GM12878 (cell line): ENCODE results near the gene WNT9A. TPM values are rescaled to one million over a fixed set of nuclear protein-coding genes. Genes with fewer than 3 reads are reported as not detected.
"Not testable (repeated sequence)": the region's sequence is repeated elsewhere in the genome, so short reads cannot be mapped to it uniquely, and the experiment has no call there.

Experiments
- ATAC-seq: fragments of 200-7000 bp; cut with Tn5 transposase; 3 replicates; pipeline ENCODE4 v1.9.1; 2020; ENCODE audit warnings: mild to moderate bottlenecking, moderate library complexity
- BruUV-seq: library from RNA; stranded (reverse); fragments of 400-500 nt; replicated peaks from 2 replicates; lab custom pipeline; 2021; lab: Mats Ljungman, UMichigan
- CTCF ChIA-PET: fragments of 300-600 bp; sonication (Branson Sonifier 250); formaldehyde crosslinking; extraction: SDS; loops from one replicate; lab custom pipeline; 2021; ENCODE audit warnings: inconsistent platforms; lab: Yijun Ruan, JAX
- POLR2A ChIA-PET: fragments of 350-600 bp; formaldehyde crosslinking; extraction: SDS; loops from one replicate; lab custom pipeline; 2021; ENCODE audit warnings: inconsistent platforms; lab: Charles Lee
- RAD21 ChIA-PET: fragments of 300-600 bp; sonication (Branson Sonifier 250); formaldehyde crosslinking; loops from one replicate; lab custom pipeline; 2023; ENCODE audit warnings: antibody characterized with exemption; ENCODE audit not compliant: unreplicated experiment; lab: Charles Lee
- SMC1A ChIA-PET: fragments of 300-600 bp; sonication (Branson Sonifier 250); formaldehyde crosslinking; loops from one replicate; lab custom pipeline; 2023; ENCODE audit not compliant: unreplicated experiment, uncharacterized antibody; lab: Charles Lee
- DNase-seq: peaks from one replicate; pipeline ENCODE4 v3.0.0-alpha.2; 2011; ENCODE audit warnings: low read depth, low spot score
- FAIRE-seq: peaks from 3 replicates; lab custom pipeline; 2011; peaks lifted over from hg19 to GRCh38; lab: Jason Lieb, UNC
- H2AFZ ChIP-seq: 2 replicates; pipeline ENCODE4 v1.6.0; 2011; ENCODE audit warnings: low read depth, low read length, control low read depth; ENCODE audit not compliant: control insufficient read depth
- H3K27ac ChIP-seq: 2 replicates; pipeline ENCODE4 v1.5.1; 2011; ENCODE audit warnings: control low read depth; ENCODE audit not compliant: control insufficient read depth, insufficient read depth
- H3K27me3 ChIP-seq, 2 experiments: replicated peaks in 1 of 2; 2 replicates each; pipeline versions ENCODE4 v1.6.0 to v1.6.1; 2011; ENCODE audit warnings: low read length in 1 of 2; ENCODE audit not compliant: control insufficient read depth in 2 of 2, insufficient read depth in 2 of 2
- H3K36me3 ChIP-seq, 2 experiments: 2 replicates each; pipeline ENCODE4 v1.5.1; 2011; ENCODE audit warnings: low read length in 1 of 2; ENCODE audit not compliant: control insufficient read depth in 2 of 2, insufficient read depth in 2 of 2
- H3K4me1 ChIP-seq: 2 replicates; pipeline ENCODE4 v1.6.1; 2011; ENCODE audit warnings: mild to moderate bottlenecking, low read length, moderate library complexity, mixed read lengths; ENCODE audit not compliant: control insufficient read depth, insufficient read depth
- H3K4me2 ChIP-seq: 2 replicates; pipeline ENCODE4 v1.6.0; 2011; ENCODE audit warnings: control low read depth; ENCODE audit not compliant: control insufficient read depth, insufficient read depth
- H3K4me3 ChIP-seq: fragments of 200-600 bp; sonication (generic); 2 replicates; pipeline ENCODE4 v1.5.1; 2016
- H3K79me2 ChIP-seq: 2 replicates; pipeline ENCODE4 v1.6.0; 2011; ENCODE audit warnings: low read length; ENCODE audit not compliant: control insufficient read depth, insufficient read depth
- H3K9ac ChIP-seq: 2 replicates; pipeline ENCODE4 v1.8.0; 2011; ENCODE audit warnings: low read length, control low read depth, mixed read lengths; ENCODE audit not compliant: control insufficient read depth, insufficient read depth
- H3K9me3 ChIP-seq: replicated peaks from 3 replicates; pipeline ENCODE4 v1.5.1; 2011; ENCODE audit warnings: mild to moderate bottlenecking, low read length; ENCODE audit not compliant: control insufficient read depth, insufficient read depth
- H4K20me1 ChIP-seq: 2 replicates; pipeline ENCODE4 v1.6.0; 2011; ENCODE audit not compliant: control insufficient read depth, insufficient read depth
- ETV6 ChIP-seq, 2 experiments: fragments of 450-650 bp in 1 of 2; IDR thresholded peaks in 1 of 2; conservative IDR thresholded peaks in 1 of 2; 2 replicates each; pipeline ENCODE4 v1.6.1; 2014; ENCODE audit warnings: antibody characterized with exemption in 1 of 2, borderline replicate concordance in 1 of 2, low read depth in 1 of 2, mild to moderate bottlenecking in 1 of 2, moderate library complexity in 1 of 2
- EZH2 ChIP-seq: IDR thresholded peaks from 2 replicates; pipeline ENCODE4 v1.6.1; 2012; ENCODE audit warnings: low read depth, mild to moderate bottlenecking, control low read depth, inconsistent platforms, low read length, borderline replicate concordance; ENCODE audit not compliant: control insufficient read depth
- HDGF ChIP-seq: fragments of 450-650 bp; IDR thresholded peaks from 2 replicates; pipeline ENCODE4 v1.6.1; 2016; ENCODE audit warnings: antibody characterized with exemption
- IRF4 ChIP-seq: IDR thresholded peaks from 2 replicates; pipeline ENCODE4 v1.6.1; 2011; ENCODE audit warnings: low read depth, low read length
- NBN ChIP-seq: fragments of 450-650 bp; IDR thresholded peaks from 2 replicates; pipeline ENCODE4 v1.6.1; 2016
- NR2C2 ChIP-seq: IDR thresholded peaks from 2 replicates; pipeline ENCODE4 v1.6.1; 2011; ENCODE audit warnings: borderline replicate concordance, low read depth; ENCODE audit not compliant: control insufficient read depth, insufficient read length
- POLR2AphosphoS5 ChIP-seq: IDR thresholded peaks from 2 replicates; pipeline ENCODE4 v1.6.1; 2011; ENCODE audit warnings: mild to moderate bottlenecking, low read length, inconsistent platforms
- RAD21 ChIP-seq: IDR thresholded peaks from 2 replicates; pipeline ENCODE4 v1.6.1; 2011; ENCODE audit warnings: mild to moderate bottlenecking, low read depth, low read length, moderate library complexity; ENCODE audit not compliant: insufficient read depth
- WGBS: methylation state at CpG from one replicate; pipeline ENCODE4 v1.1.6; 2016; ENCODE audit warnings: low lambda C conversion rate; ENCODE audit not compliant: insufficient replicate concordance, insufficient coverage; ENCODE audit errors: missing lambda C conversion rate; 5-methylcytosine and 5-hydroxymethylcytosine counted together
- in situ Hi-C: fragments of 300-500 bp; cut with MboI; formaldehyde crosslinking; loops from 9 replicates; pipeline ENCODE4 v1.14.3; 2018; ENCODE audit warnings: mixed read lengths
- intact Hi-C: fragments of 100-400 bp; cut with micrococcal nuclease; formaldehyde crosslinking; loops from one replicate; pipeline ENCODE4 v1.14.2; 2022; ENCODE audit not compliant: unreplicated experiment
- polyA plus RNA-seq, 11 experiments: library from polyadenylated mRNA; depleted of rRNA in 4 of 11; unstranded in 6 of 11; stranded (reverse) in 5 of 11; fragments of >200 nt; fragmentation: Nextera tagmentation in 4 of 11; fragmentation: Illumina TruSeq in 1 of 11; extraction: Ambion mirVana in 4 of 11; extraction: Trizol in 1 of 11; gene quantifications; 1 replicate in 1 of 11; 2 replicates in 10 of 11; pipeline versions ENCODE4 v1.2.1 to v1.2.3, GENCODE V29; 2011 to 2016; ENCODE audit warnings: inconsistent platforms in 2 of 11, missing spikeins in 2 of 11, low read depth in 1 of 11
- total RNA-seq, 4 experiments: library from RNA; depleted of rRNA in 3 of 4; stranded (reverse); fragments of >200 nt in 3 of 4; fragmentation: Illumina TruSeq in 1 of 4; extraction: Trizol in 1 of 4; gene quantifications; 2 replicates each; pipeline versions ENCODE4 v1.2.1 to v1.2.3, GENCODE V29; 2013 to 2021
- TF ChIP-seq, protein P1 (sequence below): fragments of 450-650 bp; IDR thresholded peaks from 2 replicates; pipeline ENCODE4 v1.6.1; 2018; ENCODE audit warnings: mild to moderate bottlenecking, low read depth, moderate library complexity; ENCODE audit not compliant: partially characterized antibody

The WNT9A gene
- total and polyA plus RNA-seq, 10 of the 15 experiments (the other 5 are each of a cell fraction or from before 2014, with no cell fraction given): not detected

DNA sequence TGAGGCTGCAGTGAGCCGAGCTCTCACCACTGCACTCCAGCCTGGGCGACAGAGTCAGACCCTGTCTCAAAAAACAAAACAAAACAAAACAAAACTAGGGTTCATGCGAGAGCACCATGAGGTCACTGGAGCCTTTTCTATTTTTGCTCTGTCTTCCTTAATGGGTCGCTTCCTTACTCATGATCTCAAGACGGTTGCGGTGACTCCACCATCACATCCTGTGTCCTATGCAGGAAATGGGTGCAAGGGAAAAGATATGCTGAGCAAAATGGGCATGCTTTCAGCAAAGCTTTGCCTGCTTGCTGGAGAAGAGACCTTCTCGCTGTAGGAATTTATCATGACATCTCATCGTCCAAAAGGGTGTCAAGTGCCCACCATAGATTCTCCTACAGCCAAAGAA, 36.4 kb downstream of the WNT9A start (continued):
- TF ChIP-seq, protein P1, sequence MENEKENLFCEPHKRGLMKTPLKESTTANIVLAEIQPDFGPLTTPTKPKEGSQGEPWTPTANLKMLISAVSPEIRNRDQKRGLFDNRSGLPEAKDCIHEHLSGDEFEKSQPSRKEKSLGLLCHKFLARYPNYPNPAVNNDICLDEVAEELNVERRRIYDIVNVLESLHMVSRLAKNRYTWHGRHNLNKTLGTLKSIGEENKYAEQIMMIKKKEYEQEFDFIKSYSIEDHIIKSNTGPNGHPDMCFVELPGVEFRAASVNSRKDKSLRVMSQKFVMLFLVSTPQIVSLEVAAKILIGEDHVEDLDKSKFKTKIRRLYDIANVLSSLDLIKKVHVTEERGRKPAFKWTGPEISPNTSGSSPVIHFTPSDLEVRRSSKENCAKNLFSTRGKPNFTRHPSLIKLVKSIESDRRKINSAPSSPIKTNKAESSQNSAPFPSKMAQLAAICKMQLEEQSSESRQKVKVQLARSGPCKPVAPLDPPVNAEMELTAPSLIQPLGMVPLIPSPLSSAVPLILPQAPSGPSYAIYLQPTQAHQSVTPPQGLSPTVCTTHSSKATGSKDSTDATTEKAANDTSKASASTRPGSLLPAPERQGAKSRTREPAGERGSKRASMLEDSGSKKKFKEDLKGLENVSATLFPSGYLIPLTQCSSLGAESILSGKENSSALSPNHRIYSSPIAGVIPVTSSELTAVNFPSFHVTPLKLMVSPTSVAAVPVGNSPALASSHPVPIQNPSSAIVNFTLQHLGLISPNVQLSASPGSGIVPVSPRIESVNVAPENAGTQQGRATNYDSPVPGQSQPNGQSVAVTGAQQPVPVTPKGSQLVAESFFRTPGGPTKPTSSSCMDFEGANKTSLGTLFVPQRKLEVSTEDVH: no peak
- TF ChIP-seq POLR2AphosphoS5 (no peak), EZH2 (no peak), NBN (no peak), IRF4 (no peak), NR2C2 (no peak), ETV6 (conservative IDR thresholded peaks at IDR 0.05 in 1 of 2, IDR thresholded peaks at IDR 0.05 in 1 of 2; ENCODE audit: borderline replicate concordance in 1 of 2, low read depth in 1 of 2) (no peak)

DNA sequence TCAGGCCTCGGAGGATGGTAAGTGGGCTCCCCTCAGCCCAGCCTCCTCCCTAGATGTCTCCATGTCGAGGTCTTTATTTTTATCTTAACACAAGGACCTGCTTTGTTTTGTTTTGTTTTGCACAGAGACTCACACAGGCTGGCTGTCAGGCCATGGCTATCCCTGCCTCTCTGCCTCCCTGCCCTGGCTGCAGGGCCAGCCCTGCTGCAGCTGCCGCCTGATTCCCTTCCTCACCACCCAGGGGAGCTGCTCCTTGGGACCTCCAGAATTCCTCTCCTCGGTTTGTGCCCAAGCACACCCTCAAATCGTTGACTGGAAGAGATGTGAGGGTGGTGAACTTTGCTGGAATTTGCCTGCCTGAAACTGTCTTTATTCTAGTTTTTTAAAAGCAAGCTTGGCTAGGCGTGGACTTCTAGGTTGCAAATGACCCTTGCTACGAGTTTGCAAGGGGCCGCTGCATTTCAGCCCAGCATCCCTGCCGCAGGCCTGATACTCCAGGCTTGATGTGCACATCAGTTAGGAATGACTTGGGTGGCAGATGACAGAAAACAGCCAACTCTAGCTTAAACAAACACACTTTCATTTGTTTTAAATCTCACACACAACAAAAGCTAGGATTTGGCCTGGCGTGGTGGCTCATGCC, 37.1 kb downstream of the WNT9A start:
- no peaks in the 10 kb centered on the region; a peak in 2 of 4 replicates for H3K27me3 ChIP-seq
- in situ Hi-C loops: no loop called here
- FAIRE-seq: no peak
- 20% methylated on average over 10 of the region's 10 CpGs for WGBS
- H3K9me3 ChIP-seq: no peaks in the 10 kb centered on the region
- DNase-seq: no peak
- RAD21 ChIA-PET: no interaction called here
- no peak overlapping the region for H3K9ac ChIP-seq
- H3K4me3 ChIP-seq: no peak overlapping the region
- H2AFZ ChIP-seq: no peak overlapping the region
- H3K27ac ChIP-seq: no peak overlapping the region
- POLR2A ChIA-PET: no interaction called here
- no peaks in the 10 kb centered on the region for H3K36me3 ChIP-seq
- H3K79me2 ChIP-seq: no peaks in the 10 kb centered on the region
- SMC1A ChIA-PET: no interaction called here
- H3K4me2 ChIP-seq: no peak overlapping the region
- no peak for ATAC-seq
- TF ChIP-seq HDGF (no peak), RAD21 (no peak)
- TF ChIP-seq, all 136 proteins: peak for 0
- H3K4me1 ChIP-seq: no peaks in the 10 kb centered on the region
- CTCF ChIA-PET: no interaction called here
- no TSS peak for BruUV-seq
- intact Hi-C loops: no loop called here
- no peaks in the 10 kb centered on the region for H4K20me1 ChIP-seq

DNA sequence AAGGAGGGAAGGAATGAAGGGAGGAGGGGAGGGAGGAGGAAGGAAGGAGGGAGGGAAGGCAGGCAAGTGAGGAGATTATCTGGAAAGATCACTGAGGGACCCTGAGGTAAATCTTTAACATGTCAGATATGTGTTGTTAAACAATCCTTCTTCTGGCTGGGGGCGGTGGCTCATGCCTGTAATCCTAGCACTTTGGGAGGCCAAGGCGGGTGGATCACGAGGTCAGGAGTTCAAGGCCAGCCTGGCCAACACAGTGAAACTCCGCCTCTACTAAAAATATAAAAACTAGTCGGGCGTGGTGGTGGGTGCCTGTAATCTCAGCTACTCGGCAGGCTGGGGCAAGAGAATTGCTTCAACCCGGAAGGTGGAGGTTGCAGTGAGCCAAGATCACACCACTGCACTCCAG, 37.8 kb downstream of the WNT9A start:
- H3K27ac ChIP-seq, H2AFZ ChIP-seq, DNase-seq, CTCF ChIA-PET, in situ Hi-C loops, SMC1A ChIA-PET, H3K36me3 ChIP-seq, BruUV-seq, H3K27me3 ChIP-seq, H3K79me2 ChIP-seq, ATAC-seq, POLR2A ChIA-PET, FAIRE-seq, H3K4me2 ChIP-seq, RAD21 ChIA-PET, H4K20me1 ChIP-seq, H3K4me3 ChIP-seq, H3K9me3 ChIP-seq, H3K9ac ChIP-seq, H3K4me1 ChIP-seq: not testable (repeated sequence)
- 32% methylated on average over 8 of the region's 8 CpGs for WGBS
- intact Hi-C loops: loop anchor here (10.0 kb wide), 1 partner anchor 65 kb away; no protein-coding TSS in a partner anchor
